Left ventricle myocardium inferior (tissue), 1 donor: ENCODE results near the gene EPHB1. TPM values are rescaled to one million over a fixed set of nuclear protein-coding genes. Genes with fewer than 3 reads are reported as not detected.

Experiments used
- DNase-seq: peaks from one replicate; pipeline ENCODE4 v3.0.0-alpha.2; 2020
- H3K27ac ChIP-seq: fragments of 200-600 bp; replicated peaks from 2 replicates; pipeline ENCODE4 v1.8.0; 2021
- H3K27me3 ChIP-seq: fragments of 200-600 bp; 2 replicates; pipeline ENCODE4 v1.8.0; 2021; ENCODE audit warnings: low read depth
- H3K36me3 ChIP-seq: fragments of 200-600 bp; 2 replicates; pipeline ENCODE4 v1.8.0; 2021
- H3K4me1 ChIP-seq: fragments of 200-600 bp; 2 replicates; pipeline ENCODE4 v1.8.0; 2021
- H3K4me3 ChIP-seq: fragments of 200-600 bp; 2 replicates; pipeline ENCODE4 v1.8.0; 2021; ENCODE audit warnings: mild to moderate bottlenecking, moderate library complexity
- H3K9me3 ChIP-seq: fragments of 200-600 bp; replicated peaks from 2 replicates; pipeline ENCODE4 v1.8.0; 2021
- CTCF ChIP-seq: fragments of 200-600 bp; IDR thresholded peaks from 2 replicates; pipeline ENCODE4 v1.8.0; 2021; ENCODE audit warnings: antibody characterized with exemption, mild to moderate bottlenecking, borderline replicate concordance
- intact Hi-C: fragments of 100-400 bp; cut with micrococcal nuclease; formaldehyde crosslinking; loops from one replicate; pipeline ENCODE4 v1.11.0; 2022
- total RNA-seq: library from RNA; stranded (reverse); fragmentation: NEBNext Ultra II Directional; extraction: Animal tissue kit (Norgen Biotek cat#: 25700); gene quantifications from one replicate; pipeline ENCODE4 v1.2.1, GENCODE V29; 2021
- donor health status: DM: no; HTN: yes; CAD: no; lungs with severe emphysema.

Gene EPHB1
- total RNA-seq, 1 donor from 2014 or later = 1.3 TPM

- no peak overlapping the region for H3K4me3 ChIP-seq
- intact Hi-C loops = no loop called here
- TF ChIP-seq CTCF = no peak
- no peaks in the 10 kb centered on the region for H3K27me3 ChIP-seq
- H3K27ac ChIP-seq = no peak overlapping the region
- no peaks in the 10 kb centered on the region for H3K36me3 ChIP-seq
- DNase-seq = no peak
- H3K4me1 ChIP-seq = no peaks in the 10 kb centered on the region
- H3K9me3 ChIP-seq = no peaks in the 10 kb centered on the region
Measured at GRCh38 chr3:135157045-135157740, 362.1 kb downstream of the EPHB1 start.

GRCh38 chr3:135158520-135158919 is 363.5 kb downstream of the EPHB1 start:
- Histone ChIP-seq H3K27me3 (no peaks in the 10 kb centered on the region), H3K4me3 (no peak overlapping the region), H3K9me3 (no peaks in the 10 kb centered on the region), H3K27ac (no peak overlapping the region), H3K36me3 (no peaks in the 10 kb centered on the region), H3K4me1 (no peaks in the 10 kb centered on the region)
- TF ChIP-seq CTCF = no peak
- intact Hi-C loops = no loop called here
- DNase-seq = no peak

GRCh38 chr3:135159681-135160247 is 364.7 kb downstream of the EPHB1 start:
- H3K27me3 ChIP-seq = no peaks in the 10 kb centered on the region
- H3K36me3 ChIP-seq = no peaks in the 10 kb centered on the region
- no peak for TF ChIP-seq CTCF
- no peaks in the 10 kb centered on the region for H3K4me1 ChIP-seq
- intact Hi-C loops = no loop called here
- H3K9me3 ChIP-seq = no peaks in the 10 kb centered on the region
- H3K4me3 ChIP-seq = no peak overlapping the region
- no peak overlapping the region for H3K27ac ChIP-seq
- DNase-seq = no peak

- Histone ChIP-seq H3K36me3 (no peaks in the 10 kb centered on the region), H3K4me1 (no peaks in the 10 kb centered on the region), H3K27me3 (no peaks in the 10 kb centered on the region), H3K27ac (no peak overlapping the region), H3K9me3 (no peaks in the 10 kb centered on the region), H3K4me3 (no peak overlapping the region)
- intact Hi-C loops = no loop called here
- no peak for TF ChIP-seq CTCF
- no peak for DNase-seq
Measured at GRCh38 chr3:135161425-135161824, 366.4 kb downstream of the EPHB1 start.

DNA sequence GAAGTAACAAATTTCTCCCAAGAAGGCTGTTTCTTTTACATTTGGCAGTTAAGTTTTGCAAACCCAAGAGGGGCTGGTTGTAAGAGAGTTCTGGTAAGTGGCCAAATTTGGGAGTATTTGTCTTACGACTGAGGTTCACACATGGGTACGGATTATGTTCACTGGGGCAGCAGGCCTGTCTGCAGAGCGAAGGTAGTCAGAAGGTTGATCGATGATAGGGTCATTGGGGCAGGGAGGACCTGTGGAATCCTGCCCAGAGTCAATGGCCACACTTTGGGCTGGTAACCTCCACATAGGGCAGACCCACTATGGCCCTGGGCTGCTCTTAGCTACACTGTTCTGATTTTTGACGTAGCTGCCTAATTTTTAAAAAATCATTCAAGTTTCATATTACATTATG is 368.6 kb downstream of the EPHB1 start:
- intact Hi-C loops = no loop called here
- no peaks in the 10 kb centered on the region for H3K9me3 ChIP-seq
- no peaks in the 10 kb centered on the region for H3K27me3 ChIP-seq
- H3K4me1 ChIP-seq = no peaks in the 10 kb centered on the region
- no peak for DNase-seq
- H3K27ac ChIP-seq = no peak overlapping the region
- H3K4me3 ChIP-seq = no peak overlapping the region
- TF ChIP-seq CTCF = no peak
- H3K36me3 ChIP-seq = no peaks in the 10 kb centered on the region
